GM12872 (cell line): ENCODE measurements around the gene PCBP3.

Source experiments
- CTCF ChIP-seq: IDR thresholded peaks from 3 replicates; pipeline ENCODE4 v1.5.1; 2011; ENCODE audit warnings: low read depth, mild to moderate bottlenecking, low read length, moderate library complexity; ENCODE audit not compliant: insufficient read depth

Gene PCBP3

GRCh38 chr21:45735259-45736000 lies 91.9 kb downstream of the PCBP3 start:
- no peak for TF ChIP-seq CTCF

DNA sequence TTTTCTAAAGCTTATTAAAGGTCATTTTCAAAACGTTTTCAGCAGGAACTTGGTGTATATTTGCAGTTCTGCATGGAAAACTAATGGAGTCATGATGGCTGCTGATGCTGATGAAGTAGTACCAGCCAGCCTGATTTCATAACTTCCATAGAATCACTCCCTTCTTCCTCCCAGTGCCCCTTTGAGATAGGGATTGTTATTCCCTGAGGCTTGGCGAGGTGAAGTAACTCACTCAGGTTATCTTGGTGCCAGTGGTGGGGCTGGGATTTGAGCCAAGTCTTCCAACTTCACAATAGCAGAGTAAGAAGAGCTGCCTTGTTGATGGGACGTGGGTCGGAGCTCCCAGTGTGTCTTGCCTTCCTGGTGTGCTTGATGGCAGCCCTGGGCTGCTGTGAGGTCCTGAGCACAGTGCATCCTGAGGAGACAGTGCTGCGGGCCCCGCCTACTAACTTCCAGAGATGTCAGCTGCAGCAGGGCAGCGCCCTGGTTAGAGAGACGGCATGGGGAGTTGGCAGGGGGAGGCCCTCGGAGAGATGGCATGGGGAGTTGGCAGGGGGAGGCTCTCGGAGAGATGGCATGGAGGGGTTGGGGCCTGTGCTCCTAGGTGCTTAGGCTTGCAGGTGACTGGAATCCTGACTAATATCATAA lies 92.6 kb downstream of the PCBP3 start:
- TF ChIP-seq CTCF: no peak

- no peak for TF ChIP-seq CTCF
Observed at GRCh38 chr21:45736690-45737484, 93.4 kb downstream of the PCBP3 start.

- no peak for TF ChIP-seq CTCF
Observed at GRCh38 chr21:45737485-45738166, 94.1 kb downstream of the PCBP3 start.

GRCh38 chr21:45739218-45740087 lies 95.9 kb downstream of the PCBP3 start:
- no peak for TF ChIP-seq CTCF

DNA sequence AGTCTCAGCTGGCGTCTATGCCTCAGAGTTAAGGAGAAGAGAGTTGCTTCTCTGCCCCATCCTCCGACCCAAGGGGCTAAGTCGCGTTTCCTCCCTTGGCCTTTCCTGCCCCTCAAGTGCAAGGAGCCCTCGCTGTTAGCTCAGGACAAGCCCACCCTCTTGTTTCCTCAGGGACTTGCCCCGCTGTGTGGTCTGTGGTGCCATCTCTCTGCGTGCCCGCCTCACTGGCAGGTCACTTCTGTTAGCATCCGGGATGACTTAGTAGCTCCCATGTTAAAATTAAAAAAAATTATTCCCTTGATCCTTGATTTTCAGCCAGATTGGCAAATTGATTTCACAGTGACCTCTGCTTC lies 96.5 kb downstream of the PCBP3 start:
- no peak for TF ChIP-seq CTCF
